Subcutaneous abdominal adipose tissue (tissue), 5 donors: ENCODE data around the gene SLC43A3.
A peak's percentile ranks its signal among the peaks of the same experiment; 100 is the strongest.

Experiments used
- H3K27ac ChIP-seq: one replicate; pipeline ENCODE4 v1.7.0; 2013; ENCODE audit warnings: low read depth, mild to moderate bottlenecking, inconsistent platforms, low read length, moderate library complexity
- H3K27me3 ChIP-seq, 5 donors: one replicate each; pipeline ENCODE4 v1.7.0; 2013; ENCODE audit warnings: low read length in 5 of 5, inconsistent platforms in 1 of 5; ENCODE audit not compliant: control insufficient read depth in 5 of 5, insufficient read depth in 4 of 5
- H3K36me3 ChIP-seq, 5 donors: one replicate each; pipeline ENCODE4 v1.7.0; 2013; ENCODE audit warnings: low read length in 5 of 5; ENCODE audit not compliant: control insufficient read depth in 5 of 5, insufficient read depth in 5 of 5
- H3K4me1 ChIP-seq, 5 donors: one replicate each; pipeline ENCODE4 v1.7.0; 2013; ENCODE audit warnings: low read length in 5 of 5, mild to moderate bottlenecking in 3 of 5, moderate library complexity in 1 of 5; ENCODE audit not compliant: control insufficient read depth in 5 of 5, insufficient read depth in 5 of 5
- H3K4me3 ChIP-seq, 5 donors: one replicate each; pipeline ENCODE4 v1.7.0; 2013; ENCODE audit warnings: low read length in 5 of 5, low read depth in 1 of 5
- H3K9ac ChIP-seq, 5 donors: one replicate each; pipeline ENCODE4 v1.7.0; 2013; ENCODE audit warnings: low read length in 5 of 5, mild to moderate bottlenecking in 4 of 5, moderate library complexity in 3 of 5
- H3K9me3 ChIP-seq, 5 donors: one replicate each; pipeline ENCODE4 v1.7.0; 2013; ENCODE audit warnings: low read length in 5 of 5; ENCODE audit not compliant: control insufficient read depth in 5 of 5
- donor health status: healthy.
- donor health status: healthy.
- donor health status: healthy.
- donor health status: healthy.
- donor health status: healthy.

The SLC43A3 gene

GRCh38 chr11:57426929-57427726 is at the start of gene SLC43A3:
SLC43A3 (minus strand) TSS chr11:57427121; CDS start chr11:57426172, 949 bp downstream.
- H3K27me3 ChIP-seq = no peaks in the 10 kb centered on the region
- peaks cover 0 to 19% (median 8%) of the 10 kb centered on the region in 5 donors for H3K36me3 ChIP-seq
- H3K9ac ChIP-seq = peak within 1 kb of the TSS; percentile 70 to 86 (median 82)
- peaks cover 24 to 54% (median 52%) of the 10 kb centered on the region in 5 donors for H3K4me1 ChIP-seq
- H3K4me3 ChIP-seq = peak within 1 kb of the TSS; percentile 57 to 73 (median 60)
- H3K27ac ChIP-seq = peak within 1 kb of the TSS; percentile 96
- H3K9me3 ChIP-seq = no peaks in the 10 kb centered on the region

GRCh38 chr11:57476047-57476756 is 49.3 kb upstream of the SLC43A3 start:
- H3K9ac ChIP-seq = peak overlapping the region in 3 of 5 donors; percentile 56 to 66 (median 57)
- H3K27me3 ChIP-seq = peaks cover 5 to 32% (median 13%) of the 10 kb centered on the region in 5 donors
- H3K36me3 ChIP-seq = no peaks in the 10 kb centered on the region
- peaks cover 0 to 26% (median 12%) of the 10 kb centered on the region in 5 donors for H3K4me1 ChIP-seq
- no peaks in the 10 kb centered on the region for H3K9me3 ChIP-seq
- no peak overlapping the region for H3K27ac ChIP-seq
- H3K4me3 ChIP-seq = peak overlapping the region in 4 of 5 donors; percentile 50 to 59 (median 57)

- Histone ChIP-seq H3K9me3 (no peaks in the 10 kb centered on the region), H3K36me3 (no peaks in the 10 kb centered on the region), H3K4me3 (peak overlapping the region in 3 of 5 donors; percentile 50 to 59 (median 59)), H3K27ac (no peak overlapping the region), H3K9ac (no peak overlapping the region), H3K27me3 (peaks cover 5 to 32% (median 13%) of the 10 kb centered on the region in 5 donors), H3K4me1 (peaks cover 0 to 26% (median 12%) of the 10 kb centered on the region in 5 donors)
These were observed 48.7 kb upstream of the SLC43A3 start for GRCh38 chr11:57475671-57476046.

- no peak overlapping the region for H3K9ac ChIP-seq
- H3K4me3 ChIP-seq = no peak overlapping the region
- no peaks in the 10 kb centered on the region for H3K36me3 ChIP-seq
- no peak overlapping the region for H3K27ac ChIP-seq
- H3K9me3 ChIP-seq = no peaks in the 10 kb centered on the region
- peaks cover 0 to 26% (median 12%) of the 10 kb centered on the region in 5 donors for H3K4me1 ChIP-seq
- H3K27me3 ChIP-seq = peaks cover 5 to 32% (median 13%) of the 10 kb centered on the region in 5 donors
These were observed 48.3 kb upstream of the SLC43A3 start for GRCh38 chr11:57475191-57475590.

GRCh38 chr11:57474803-57475115 is 47.8 kb upstream of the SLC43A3 start:
- H3K36me3 ChIP-seq = no peaks in the 10 kb centered on the region
- H3K9me3 ChIP-seq = no peaks in the 10 kb centered on the region
- H3K27ac ChIP-seq = no peak overlapping the region
- H3K27me3 ChIP-seq = peaks cover 5 to 32% (median 13%) of the 10 kb centered on the region in 5 donors
- no peak overlapping the region for H3K9ac ChIP-seq
- H3K4me1 ChIP-seq = peaks cover 0 to 26% (median 12%) of the 10 kb centered on the region in 5 donors
- no peak overlapping the region for H3K4me3 ChIP-seq

- Histone ChIP-seq H3K27ac (no peak overlapping the region), H3K27me3 (peaks cover 5 to 32% (median 13%) of the 10 kb centered on the region in 5 donors), H3K4me3 (no peak overlapping the region), H3K9me3 (no peaks in the 10 kb centered on the region), H3K4me1 (peaks cover 0 to 26% (median 12%) of the 10 kb centered on the region in 5 donors), H3K9ac (no peak overlapping the region), H3K36me3 (no peaks in the 10 kb centered on the region)
These were observed 47.3 kb upstream of the SLC43A3 start for GRCh38 chr11:57474017-57474802.

- Histone ChIP-seq H3K27ac (no peak overlapping the region), H3K4me3 (no peak overlapping the region), H3K9ac (no peak overlapping the region), H3K9me3 (no peaks in the 10 kb centered on the region), H3K4me1 (peaks cover 0 to 26% (median 12%) of the 10 kb centered on the region in 5 donors), H3K27me3 (peaks cover 5 to 32% (median 13%) of the 10 kb centered on the region in 5 donors), H3K36me3 (no peaks in the 10 kb centered on the region)
These were observed 46.4 kb upstream of the SLC43A3 start for GRCh38 chr11:57473285-57473841.

GRCh38 chr11:57471496-57471895 is 44.6 kb upstream of the SLC43A3 start:
- no peak overlapping the region for H3K4me3 ChIP-seq
- no peaks in the 10 kb centered on the region for H3K36me3 ChIP-seq
- no peaks in the 10 kb centered on the region for H3K9me3 ChIP-seq
- peaks cover 5 to 27% (median 13%) of the 10 kb centered on the region in 5 donors for H3K27me3 ChIP-seq
- H3K27ac ChIP-seq = no peak overlapping the region
- no peak overlapping the region for H3K9ac ChIP-seq
- H3K4me1 ChIP-seq = peaks cover 0 to 20% (median 7%) of the 10 kb centered on the region in 5 donors

- H3K4me1 ChIP-seq = peaks cover 0 to 4% (median 0%) of the 10 kb centered on the region in 5 donors
- no peaks in the 10 kb centered on the region for H3K36me3 ChIP-seq
- H3K27ac ChIP-seq = no peak overlapping the region
- no peak overlapping the region for H3K4me3 ChIP-seq
- peaks cover 3 to 16% (median 9%) of the 10 kb centered on the region in 5 donors for H3K27me3 ChIP-seq
- H3K9ac ChIP-seq = no peak overlapping the region
- no peaks in the 10 kb centered on the region for H3K9me3 ChIP-seq
These were observed 42.3 kb upstream of the SLC43A3 start for GRCh38 chr11:57469268-57469667.
